KMS-11 (cell line): ENCODE results near the gene FBXO34.

Experiments used
- H2AFZ ChIP-seq: fragments of 200-600 bp; sonication (generic); 2 replicates; pipeline ENCODE4 v1.6.1; 2016; ENCODE audit warnings: antibody characterized with exemption, mixed run types, low read depth
- H3K27ac ChIP-seq: fragments of 200-600 bp; sonication (generic); 2 replicates; pipeline ENCODE4 v1.6.1; 2016; ENCODE audit warnings: mild to moderate bottlenecking, mixed run types
- H3K27me3 ChIP-seq: fragments of 200-600 bp; sonication (generic); 2 replicates; pipeline ENCODE4 v1.6.1; 2017; ENCODE audit warnings: mild to moderate bottlenecking, low read depth, mixed run types, moderate library complexity; ENCODE audit not compliant: insufficient read depth
- H3K36me3 ChIP-seq: fragments of 200-600 bp; sonication (generic); 2 replicates; pipeline ENCODE4 v1.6.1; 2017; ENCODE audit warnings: mild to moderate bottlenecking, mixed run types; ENCODE audit not compliant: insufficient read depth
- H3K4me1 ChIP-seq: fragments of 200-600 bp; sonication (generic); 2 replicates; pipeline ENCODE4 v1.6.1; 2016; ENCODE audit warnings: mild to moderate bottlenecking, low read depth, mixed run types; ENCODE audit not compliant: poor library complexity, severe bottlenecking
- H3K4me2 ChIP-seq: fragments of 200-600 bp; sonication (generic); 2 replicates; pipeline ENCODE4 v1.7.0; 2016; ENCODE audit warnings: mild to moderate bottlenecking, mixed run types
- H3K4me3 ChIP-seq: fragments of 200-600 bp; sonication (generic); IDR thresholded peaks from 2 replicates; pipeline ENCODE4 v1.6.1; 2017; ENCODE audit warnings: low read depth, low read length, mixed read lengths; ENCODE audit not compliant: insufficient read depth
- H3K79me2 ChIP-seq: fragments of 200-600 bp; sonication (generic); 2 replicates; pipeline ENCODE4 v1.6.1; 2016; ENCODE audit warnings: low read depth, mixed run types; ENCODE audit not compliant: insufficient read depth
- H3K9ac ChIP-seq: fragments of 200-600 bp; sonication (generic); 2 replicates; pipeline ENCODE4 v1.6.1; 2016; ENCODE audit warnings: mild to moderate bottlenecking, mixed run types
- H4K20me1 ChIP-seq: fragments of 200-600 bp; sonication (generic); 2 replicates; pipeline ENCODE4 v1.6.1; 2016; ENCODE audit warnings: mild to moderate bottlenecking, mixed run types; ENCODE audit not compliant: insufficient read depth
- TF ChIP-seq, protein P1 (sequence below): fragments of 200-600 bp; sonication (generic); conservative IDR thresholded peaks from 2 replicates; pipeline ENCODE4 v1.6.1; 2017; ENCODE audit warnings: low read depth, mild to moderate bottlenecking, antibody characterized with exemption, low read length, moderate library complexity, mixed read lengths

FBXO34 gene

DNA sequence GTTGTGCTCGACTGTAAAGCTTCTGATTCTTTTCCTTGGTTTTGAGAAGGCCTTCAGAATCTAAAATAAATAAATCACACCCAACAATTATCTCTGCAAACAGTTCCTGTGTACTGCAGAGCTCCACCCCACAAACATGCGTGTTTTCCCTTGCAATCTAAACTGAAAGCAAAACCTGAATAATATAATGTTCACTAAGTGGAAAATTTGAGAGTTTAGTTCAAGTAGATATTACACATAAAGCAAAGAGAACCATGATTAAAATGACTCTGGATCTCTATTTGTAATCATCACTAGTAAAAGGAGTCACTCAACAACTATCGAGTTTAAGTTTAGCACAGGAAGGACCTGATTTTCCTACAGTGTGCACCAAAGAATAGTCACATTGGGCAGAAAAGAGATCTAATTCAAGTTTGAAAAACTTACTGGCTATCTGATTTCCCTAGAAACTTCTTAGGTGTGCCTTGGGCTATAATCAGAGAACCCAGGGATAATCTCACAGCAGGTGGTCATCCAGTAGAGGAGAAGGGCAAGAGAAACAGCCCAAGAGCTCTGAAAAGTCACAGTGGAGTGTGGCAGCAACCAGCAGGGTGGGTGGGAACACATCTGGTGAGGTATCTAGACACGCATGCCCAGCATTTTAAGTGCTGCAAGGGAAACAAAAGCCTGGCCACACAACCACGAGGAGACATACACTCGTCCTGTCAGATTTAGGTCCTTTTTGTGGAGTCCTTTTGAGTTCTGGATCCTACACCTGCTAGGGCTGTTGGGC is 115.0 kb downstream of the FBXO34 start:
- no peak overlapping the region for H3K4me2 ChIP-seq
- TF ChIP-seq, protein P1, sequence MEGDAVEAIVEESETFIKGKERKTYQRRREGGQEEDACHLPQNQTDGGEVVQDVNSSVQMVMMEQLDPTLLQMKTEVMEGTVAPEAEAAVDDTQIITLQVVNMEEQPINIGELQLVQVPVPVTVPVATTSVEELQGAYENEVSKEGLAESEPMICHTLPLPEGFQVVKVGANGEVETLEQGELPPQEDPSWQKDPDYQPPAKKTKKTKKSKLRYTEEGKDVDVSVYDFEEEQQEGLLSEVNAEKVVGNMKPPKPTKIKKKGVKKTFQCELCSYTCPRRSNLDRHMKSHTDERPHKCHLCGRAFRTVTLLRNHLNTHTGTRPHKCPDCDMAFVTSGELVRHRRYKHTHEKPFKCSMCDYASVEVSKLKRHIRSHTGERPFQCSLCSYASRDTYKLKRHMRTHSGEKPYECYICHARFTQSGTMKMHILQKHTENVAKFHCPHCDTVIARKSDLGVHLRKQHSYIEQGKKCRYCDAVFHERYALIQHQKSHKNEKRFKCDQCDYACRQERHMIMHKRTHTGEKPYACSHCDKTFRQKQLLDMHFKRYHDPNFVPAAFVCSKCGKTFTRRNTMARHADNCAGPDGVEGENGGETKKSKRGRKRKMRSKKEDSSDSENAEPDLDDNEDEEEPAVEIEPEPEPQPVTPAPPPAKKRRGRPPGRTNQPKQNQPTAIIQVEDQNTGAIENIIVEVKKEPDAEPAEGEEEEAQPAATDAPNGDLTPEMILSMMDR = no peak
- H3K36me3 ChIP-seq = no peaks in the 10 kb centered on the region
- H3K79me2 ChIP-seq = no peaks in the 10 kb centered on the region
- H3K9ac ChIP-seq = no peak overlapping the region
- H4K20me1 ChIP-seq = no peaks in the 10 kb centered on the region
- H2AFZ ChIP-seq = no peak overlapping the region
- H3K4me1 ChIP-seq = no peaks in the 10 kb centered on the region
- H3K4me3 ChIP-seq = no peak overlapping the region
- no peak overlapping the region for H3K27ac ChIP-seq
- no peaks in the 10 kb centered on the region for H3K27me3 ChIP-seq

GRCh38 chr14:55387121-55387520 is 115.9 kb downstream of the FBXO34 start:
- no peaks in the 10 kb centered on the region for H4K20me1 ChIP-seq
- no peak overlapping the region for H3K27ac ChIP-seq
- H3K4me3 ChIP-seq = no peak overlapping the region
- H2AFZ ChIP-seq = no peak overlapping the region
- no peaks in the 10 kb centered on the region for H3K36me3 ChIP-seq
- H3K4me1 ChIP-seq = no peaks in the 10 kb centered on the region
- H3K79me2 ChIP-seq = no peaks in the 10 kb centered on the region
- no peak overlapping the region for H3K9ac ChIP-seq
- H3K27me3 ChIP-seq = no peaks in the 10 kb centered on the region
- TF ChIP-seq, protein P1 = no peak
- H3K4me2 ChIP-seq = no peak overlapping the region

GRCh38 chr14:55388160-55388559 is 116.9 kb downstream of the FBXO34 start:
- Histone ChIP-seq H3K9ac (no peak overlapping the region), H3K4me3 (no peak overlapping the region), H3K4me2 (no peak overlapping the region), H3K36me3 (no peaks in the 10 kb centered on the region), H2AFZ (no peak overlapping the region), H4K20me1 (no peaks in the 10 kb centered on the region), H3K4me1 (no peaks in the 10 kb centered on the region), H3K27ac (no peak overlapping the region), H3K27me3 (no peaks in the 10 kb centered on the region), H3K79me2 (no peaks in the 10 kb centered on the region)
- TF ChIP-seq, protein P1 = no peak

DNA sequence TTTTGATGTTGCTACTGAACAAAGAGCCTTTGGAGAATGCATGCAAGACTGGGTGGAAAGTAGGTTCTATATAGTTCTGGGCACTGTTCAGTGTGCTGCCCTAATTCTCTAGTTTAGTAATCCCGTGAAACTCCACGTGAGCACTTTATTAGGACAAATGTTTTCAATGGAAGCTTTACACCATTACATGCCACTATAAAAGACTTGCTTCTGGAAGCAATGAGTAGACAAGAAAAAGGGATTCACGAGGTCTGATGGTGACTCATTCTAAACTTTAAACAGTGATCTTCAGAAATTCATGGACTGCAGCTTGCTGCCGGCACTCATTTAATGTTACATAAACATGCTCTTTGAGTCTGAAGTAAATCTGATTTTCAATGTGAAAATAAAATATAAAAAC is 118.1 kb downstream of the FBXO34 start:
- Histone ChIP-seq H3K4me2 (no peak overlapping the region), H3K9ac (no peak overlapping the region), H3K4me3 (no peak overlapping the region), H3K27ac (no peak overlapping the region), H3K27me3 (no peaks in the 10 kb centered on the region), H4K20me1 (no peaks in the 10 kb centered on the region), H2AFZ (no peak overlapping the region), H3K79me2 (no peaks in the 10 kb centered on the region), H3K36me3 (no peaks in the 10 kb centered on the region), H3K4me1 (no peaks in the 10 kb centered on the region)
- TF ChIP-seq, protein P1 = no peak
